ENCODE measurements around the gene CASP4.
"Not testable (repeated sequence)": the region's sequence is repeated elsewhere in the genome, so short reads cannot be mapped to it uniquely, and the experiment has no call there.

The CASP4 gene

DNA sequence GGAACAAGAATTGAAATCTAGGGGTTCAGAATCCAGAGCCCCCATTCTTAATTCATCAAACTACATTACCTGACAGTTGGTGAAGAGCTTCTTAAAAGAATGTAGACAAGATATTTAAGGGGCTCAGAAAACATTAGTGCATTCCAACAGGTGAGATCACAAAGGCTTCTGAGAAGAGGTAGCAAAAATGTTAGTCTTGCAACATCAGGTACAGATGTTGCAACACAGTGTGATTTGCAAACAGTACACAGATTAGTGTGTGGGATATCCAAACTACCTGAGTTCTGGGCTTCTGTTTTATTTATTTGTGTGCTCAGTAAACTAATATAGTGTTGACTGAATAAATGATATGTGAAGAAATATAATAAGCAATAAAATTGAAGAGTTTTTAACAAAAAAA, 11.8 kb downstream of the CASP4 start:
- no peak for DNase-seq (ENCODE audit: low spot score)

DNA sequence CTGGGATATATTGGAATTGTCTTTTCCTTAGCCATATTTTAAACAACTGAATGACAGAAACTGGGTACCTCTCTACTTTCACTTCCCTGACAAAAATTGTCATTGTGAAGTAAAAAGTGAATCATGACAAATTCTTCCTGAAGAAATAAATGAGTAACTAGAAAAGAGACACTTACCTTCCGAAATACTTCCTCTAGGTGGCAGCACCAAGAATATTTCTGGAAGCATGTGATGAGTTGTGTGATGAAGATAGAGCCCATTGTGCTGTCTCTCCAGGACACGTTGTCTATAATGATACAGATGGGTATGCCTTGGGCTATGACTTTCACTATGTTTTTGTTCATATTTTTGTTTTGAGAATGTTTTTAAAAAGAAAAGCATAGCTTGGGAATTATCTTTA, 21.5 kb downstream of the CASP4 start:
- peak; percentile 57 for DNase-seq (ENCODE audit: low spot score)

DNA sequence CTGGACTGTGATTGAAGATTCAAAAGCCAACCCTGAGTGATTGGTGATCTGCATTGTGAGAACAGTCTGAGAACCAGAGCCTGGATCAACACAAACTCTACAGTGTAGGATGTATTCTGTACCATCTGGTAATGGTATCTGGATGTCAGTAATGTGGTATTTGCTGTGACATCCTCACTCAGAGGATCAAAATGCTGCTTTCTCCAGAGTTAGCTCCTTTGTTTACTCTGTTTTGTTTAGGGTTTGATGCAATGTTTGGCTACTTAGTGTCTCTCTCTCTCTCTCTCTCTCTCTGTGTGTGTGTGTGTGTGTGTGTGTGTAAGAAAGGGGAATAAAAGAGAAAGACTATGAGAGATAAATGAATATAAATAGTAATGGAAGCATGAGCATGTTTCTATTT, 24.3 kb downstream of the CASP4 start:
- no peak for DNase-seq (ENCODE audit: low spot score)

DNA sequence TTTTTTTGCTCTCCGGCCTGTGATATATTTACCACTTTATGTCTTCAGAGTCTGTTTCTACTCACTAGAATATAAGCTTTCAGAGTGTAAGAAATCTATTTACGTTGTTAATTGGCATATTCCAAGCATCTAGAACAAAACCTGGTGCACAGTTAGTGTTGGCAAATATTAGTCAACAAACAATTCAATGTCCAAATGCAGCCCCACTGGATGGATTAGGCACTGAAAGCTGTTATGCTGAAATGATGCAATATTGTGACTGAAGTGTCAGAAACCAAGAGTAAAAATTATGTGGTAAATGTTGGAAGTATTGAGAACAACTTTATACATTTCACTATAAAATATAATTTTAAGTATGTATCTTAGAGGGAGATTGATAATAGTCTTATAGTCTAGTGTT, 24.8 kb downstream of the CASP4 start:
- no peak for DNase-seq (ENCODE audit: low spot score)

DNA sequence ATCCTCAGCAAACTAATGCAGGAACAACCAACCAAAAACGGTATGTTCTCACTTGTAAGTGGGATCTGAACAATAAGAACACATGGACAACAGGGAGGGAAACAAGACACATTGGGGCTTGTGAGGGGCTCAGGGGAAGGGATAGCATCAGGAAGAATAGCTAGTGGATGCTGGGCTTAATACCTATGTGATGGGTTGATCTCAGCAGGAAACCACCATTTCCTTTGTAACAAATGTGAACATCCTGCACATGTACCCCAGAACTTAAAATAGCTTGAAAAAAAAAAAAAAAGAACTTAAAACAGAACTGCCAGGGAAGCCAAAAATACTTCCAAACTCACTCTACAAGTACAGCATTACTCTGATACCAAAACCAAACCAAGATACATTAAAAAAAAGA, 33.8 kb downstream of the CASP4 start:
- peak; percentile 27 for DNase-seq (ENCODE audit: low spot score)

DNA sequence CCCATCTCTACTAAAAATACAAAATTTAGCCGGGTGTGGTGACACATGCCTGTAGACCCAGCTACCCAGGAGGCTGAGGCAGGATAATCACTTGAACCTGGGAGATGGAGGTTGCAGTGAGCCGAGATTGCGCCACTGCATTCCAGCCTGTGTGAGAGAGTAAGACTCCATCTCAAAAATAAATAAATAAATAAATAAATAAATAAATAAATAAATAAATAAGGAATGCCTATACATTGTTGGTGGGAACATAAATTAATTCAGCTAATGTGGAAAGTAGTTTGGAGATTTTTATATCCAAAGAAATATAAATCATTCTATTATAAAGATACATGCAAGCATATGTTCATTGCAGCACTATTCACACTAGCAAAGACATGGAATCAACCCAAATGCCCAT, 34.3 kb downstream of the CASP4 start:
- not testable (repeated sequence) for DNase-seq (ENCODE audit: low spot score)

DNA sequence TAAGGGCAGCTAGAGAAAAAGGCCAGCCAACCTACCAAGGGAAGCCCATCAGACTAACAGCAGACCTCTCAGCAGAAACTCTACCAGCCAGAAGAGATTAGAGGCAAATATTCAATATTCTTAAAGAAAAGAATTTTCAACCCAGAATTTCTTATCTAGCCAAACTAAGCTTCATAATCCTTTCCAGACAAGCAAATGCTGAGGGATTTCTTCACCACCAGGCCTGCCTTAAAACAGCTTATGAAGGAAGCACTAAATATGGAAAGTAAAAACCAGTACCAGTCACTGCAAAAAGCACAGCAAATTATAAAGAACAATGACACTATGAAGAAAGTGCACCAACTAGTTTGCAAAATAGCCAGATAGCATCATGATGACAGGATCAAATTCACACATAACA, 39.6 kb downstream of the CASP4 start:
- no peak for DNase-seq (ENCODE audit: low spot score)

DNA sequence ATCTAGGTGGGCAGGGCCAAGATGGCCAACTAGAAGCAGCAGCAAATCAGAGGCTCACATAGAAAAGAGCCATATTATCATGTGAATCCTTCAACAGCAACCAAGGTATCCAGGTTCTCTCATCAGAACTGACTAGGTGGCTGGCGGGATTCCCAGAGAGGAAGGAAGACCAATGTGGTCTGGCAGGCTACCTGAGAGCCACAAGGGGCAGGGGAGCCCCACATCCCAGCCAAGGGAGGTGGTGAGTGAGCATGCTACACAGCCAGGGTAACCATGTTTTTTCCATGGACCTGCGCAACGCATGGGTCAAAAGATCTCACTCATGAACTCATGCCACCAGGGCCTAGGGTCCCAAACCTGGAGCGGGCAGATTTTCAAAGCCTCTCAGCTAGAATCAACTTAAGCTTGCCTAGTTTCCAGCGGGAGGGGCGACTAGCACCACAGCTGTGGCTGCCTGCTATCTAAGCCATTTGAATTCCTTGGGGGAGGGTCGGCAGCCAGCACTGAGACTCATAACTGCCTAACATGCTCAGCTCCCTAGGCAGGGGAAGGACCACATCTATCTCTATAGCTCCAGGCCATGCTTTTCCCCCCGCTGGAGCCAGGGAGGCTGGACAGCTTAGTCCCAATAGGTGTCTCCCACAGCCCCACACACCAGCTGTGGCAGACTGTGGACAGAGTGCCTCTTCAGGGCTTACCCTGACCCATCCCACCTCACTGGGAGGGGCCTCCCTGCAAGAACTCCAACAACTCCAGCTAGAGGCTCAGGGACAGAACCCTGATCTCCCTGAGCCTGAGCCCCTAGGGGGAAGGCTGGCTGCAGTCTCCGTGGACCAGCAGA, 41.4 kb downstream of the CASP4 start:
- no peak for DNase-seq (ENCODE audit: low spot score)

DNA sequence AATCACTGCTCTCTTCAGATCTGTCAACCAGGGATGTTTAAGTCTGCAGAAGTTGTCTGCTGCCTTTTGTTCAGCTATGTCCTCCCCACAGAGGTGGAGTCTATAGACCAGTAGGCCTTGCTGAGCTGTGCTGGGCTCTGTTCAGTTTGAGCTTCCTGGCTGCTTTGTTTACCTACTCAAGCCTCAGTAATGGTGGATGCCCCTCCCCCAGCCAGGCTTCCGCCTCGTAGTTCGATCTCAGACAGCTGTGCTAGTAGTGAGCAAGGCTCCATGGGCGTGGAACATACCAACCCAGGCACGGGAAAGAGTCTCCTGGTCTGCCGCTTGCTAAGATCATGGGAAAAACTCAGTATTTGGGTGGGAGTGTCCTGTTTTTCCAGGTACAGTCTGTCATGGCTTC, 42.5 kb downstream of the CASP4 start:
- no peak for DNase-seq (ENCODE audit: low spot score)

DNA sequence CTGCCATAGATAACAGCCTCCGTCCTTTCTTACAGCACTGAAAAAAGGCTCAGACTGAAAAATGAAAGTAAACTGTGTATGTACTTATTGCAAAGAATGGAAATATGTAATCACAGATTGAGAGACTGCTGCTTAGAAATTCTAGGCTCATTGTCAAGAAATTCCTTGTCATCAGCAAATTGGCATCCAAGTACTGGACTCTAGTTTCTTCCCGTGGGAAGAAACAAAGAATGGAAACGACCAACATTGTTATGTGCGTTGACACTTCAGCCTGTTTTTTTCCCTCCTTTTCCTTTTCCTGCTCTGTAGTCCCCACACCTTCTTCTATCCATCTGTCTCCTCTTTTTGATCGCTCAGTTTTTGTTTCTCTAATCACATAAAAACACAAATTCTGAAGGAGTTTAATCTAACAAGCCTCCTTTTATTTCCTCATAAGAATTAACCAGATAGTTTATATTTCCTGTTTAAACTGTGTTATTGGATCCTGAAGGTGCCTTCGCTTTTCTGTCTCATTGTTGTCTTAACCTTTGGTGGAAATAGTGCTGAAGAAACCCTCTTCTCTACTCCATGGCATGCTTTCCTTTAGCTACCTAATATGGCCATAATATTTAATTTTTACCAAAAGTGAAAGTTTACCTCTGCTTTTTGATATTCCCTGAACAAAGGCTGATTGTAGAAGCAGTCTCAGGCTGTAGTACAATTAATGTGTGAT, 50.1 kb downstream of the CASP4 start:
- DNase-seq (ENCODE audit: low spot score): peak; percentile 18

DNA sequence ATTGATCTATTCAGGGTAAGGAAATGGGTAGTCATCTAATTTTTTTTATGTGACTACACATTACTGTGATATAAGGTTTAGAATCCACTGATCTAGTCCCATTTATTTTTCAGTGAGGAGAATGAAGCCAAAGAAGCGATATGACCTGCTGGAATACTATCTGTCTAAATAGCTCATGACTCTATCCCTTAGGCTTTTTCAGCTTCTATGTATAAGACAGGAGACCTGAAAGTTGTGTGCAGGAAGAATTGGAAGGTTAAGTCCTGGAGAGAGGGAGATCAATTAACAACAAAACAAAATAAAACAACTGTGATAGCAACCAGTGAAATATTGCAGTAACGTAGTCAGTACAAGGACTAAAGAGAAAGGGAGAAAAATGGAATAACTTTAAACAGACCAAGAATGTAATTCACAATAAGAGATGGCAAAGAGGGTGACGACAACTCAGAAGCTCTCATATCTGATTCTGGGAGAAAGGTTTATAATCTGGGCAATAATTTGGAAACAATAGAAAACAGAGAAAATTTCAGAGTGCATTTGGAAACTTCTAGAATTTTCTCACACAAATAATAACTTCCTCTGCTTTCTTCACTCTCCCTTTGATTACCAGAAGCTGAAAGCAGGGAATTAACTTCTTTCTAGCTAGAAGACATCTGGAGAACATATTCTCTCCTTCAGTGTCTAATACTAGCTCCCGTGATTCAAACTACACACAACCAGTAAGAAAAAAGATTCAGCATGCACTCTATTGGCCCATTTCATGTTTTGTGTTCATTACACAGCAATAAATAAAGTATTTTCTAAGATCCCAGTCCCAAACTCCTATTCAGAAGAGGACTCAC, 50.9 kb downstream of the CASP4 start:
- DNase-seq (ENCODE audit: low spot score): no peak

DNA sequence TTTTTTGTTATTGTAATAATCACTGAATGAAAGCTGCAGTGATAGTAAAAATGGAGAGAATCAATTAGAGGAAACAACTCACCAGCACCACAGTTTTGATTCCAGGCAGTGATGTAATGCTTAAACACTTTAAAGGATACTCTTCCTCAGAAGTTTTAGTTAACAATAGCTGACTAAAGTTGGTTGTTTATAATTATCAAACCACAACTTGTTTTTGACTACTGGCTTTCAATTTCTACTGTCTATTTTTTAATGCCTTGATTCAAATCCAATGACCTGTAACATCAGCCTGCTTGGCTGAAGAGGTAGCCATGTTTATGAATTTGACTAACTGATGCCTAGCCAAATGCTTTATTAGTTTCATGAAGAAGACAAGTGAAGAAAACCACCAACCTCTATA, 51.9 kb downstream of the CASP4 start:
- DNase-seq (ENCODE audit: low spot score): no peak

DNA sequence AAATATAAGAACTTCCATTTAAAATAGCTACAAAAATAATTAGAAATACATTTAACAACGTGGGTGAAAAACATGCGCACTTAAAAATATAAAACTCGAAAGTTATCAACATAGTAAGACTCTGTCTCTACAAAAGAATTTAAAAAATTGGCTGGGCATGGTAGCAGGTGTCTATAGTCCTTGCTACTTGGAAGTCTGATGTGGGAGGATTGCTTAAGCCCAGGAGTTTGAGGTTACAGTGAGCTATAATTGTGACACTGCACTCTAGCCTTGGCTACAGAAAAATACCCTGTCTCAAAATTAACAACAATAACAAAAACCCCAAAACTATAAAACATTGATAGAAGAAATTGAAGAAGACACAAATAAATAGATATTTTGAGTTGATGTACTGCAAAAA, 56.3 kb downstream of the CASP4 start:
- DNase-seq (ENCODE audit: low spot score): no peak

DNA sequence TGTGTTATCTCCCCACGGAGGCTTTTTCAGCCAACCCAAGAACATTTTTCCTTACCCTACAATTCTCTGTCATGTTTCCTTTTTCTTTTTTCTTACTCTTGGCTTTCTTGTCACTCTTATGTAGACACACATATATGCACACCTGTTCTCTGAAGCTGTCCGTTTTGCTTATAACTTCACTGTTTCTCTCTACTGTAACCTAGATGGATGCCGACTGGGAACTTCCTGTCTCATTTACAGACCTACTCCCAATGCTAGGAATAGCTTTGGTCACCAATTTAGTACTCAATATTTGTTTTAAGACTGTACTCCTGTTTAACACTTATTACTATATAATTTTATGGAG, 60.2 kb downstream of the CASP4 start:
- no peak for DNase-seq (ENCODE audit: low spot score)

DNA sequence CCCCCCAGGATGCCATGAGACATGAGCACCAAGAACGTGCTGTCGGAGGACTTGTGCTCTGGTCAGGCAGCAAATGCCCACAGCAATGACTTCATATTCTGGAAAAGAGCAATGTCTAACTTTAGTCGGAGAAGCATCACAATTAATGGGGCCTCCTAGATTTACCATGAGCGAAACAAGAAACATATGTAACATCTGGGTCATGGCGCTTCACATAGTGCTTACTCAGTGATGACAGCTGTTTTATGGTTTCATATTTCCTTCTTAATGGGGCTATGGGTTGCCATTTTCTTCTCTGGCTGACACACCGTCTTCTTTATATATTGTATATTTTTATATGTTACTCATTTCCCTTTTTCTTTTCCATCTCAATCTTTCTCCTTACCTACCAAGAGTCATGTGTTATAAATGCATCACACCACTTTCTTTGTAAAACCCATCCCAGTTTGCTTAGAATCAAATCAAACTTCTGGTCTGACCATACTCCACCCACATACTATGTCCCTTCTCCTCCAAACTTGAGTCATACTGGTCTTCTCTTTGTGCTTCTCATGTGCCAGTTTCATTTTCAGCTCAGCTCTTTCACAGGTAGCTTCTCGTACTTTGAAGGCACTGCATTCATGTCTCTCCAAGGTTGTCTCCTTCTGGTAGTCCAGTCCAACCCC, 60.7 kb downstream of the CASP4 start:
- peak; percentile 6 for DNase-seq (ENCODE audit: low spot score)

DNA sequence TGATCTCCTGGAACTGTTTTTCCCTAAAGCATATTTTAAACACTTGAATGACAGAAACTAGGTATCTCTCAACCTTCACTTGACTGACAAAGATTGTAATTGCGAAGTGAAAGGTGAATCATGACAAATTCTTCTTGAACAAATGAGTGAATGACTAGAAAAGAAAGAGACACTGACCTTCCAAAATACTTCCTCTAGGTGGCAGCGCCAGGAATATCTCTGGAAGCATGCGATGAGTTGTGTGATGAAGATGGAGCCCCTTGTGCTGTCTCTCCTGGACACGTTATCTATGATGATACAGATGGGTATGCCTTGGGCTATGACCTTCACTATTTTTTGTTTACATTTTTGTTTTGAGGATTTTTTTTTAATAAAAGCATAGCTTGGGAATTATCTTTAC, 63.1 kb downstream of the CASP4 start:
- DNase-seq (ENCODE audit: low spot score): no peak

DNA sequence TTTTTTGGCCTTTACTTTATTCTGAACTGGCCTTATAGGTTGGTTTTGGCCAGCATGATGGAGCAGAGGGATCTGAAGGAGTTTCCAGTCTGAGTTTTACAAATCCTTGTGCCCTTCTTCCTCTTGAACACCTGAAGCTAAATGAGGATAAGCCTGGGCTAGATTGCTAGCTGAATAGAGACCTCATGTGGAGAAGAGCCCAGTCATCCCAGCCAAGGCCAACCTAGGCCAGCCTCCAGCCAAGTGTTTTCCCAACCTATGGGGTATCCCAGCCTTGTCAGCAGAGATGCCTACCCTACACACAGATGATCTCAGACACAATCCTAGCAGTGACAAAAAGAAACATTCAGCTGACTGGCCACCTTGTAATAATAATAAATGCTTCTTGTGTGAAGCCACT, 69.1 kb downstream of the CASP4 start:
- no peak for DNase-seq (ENCODE audit: low spot score)

DNA sequence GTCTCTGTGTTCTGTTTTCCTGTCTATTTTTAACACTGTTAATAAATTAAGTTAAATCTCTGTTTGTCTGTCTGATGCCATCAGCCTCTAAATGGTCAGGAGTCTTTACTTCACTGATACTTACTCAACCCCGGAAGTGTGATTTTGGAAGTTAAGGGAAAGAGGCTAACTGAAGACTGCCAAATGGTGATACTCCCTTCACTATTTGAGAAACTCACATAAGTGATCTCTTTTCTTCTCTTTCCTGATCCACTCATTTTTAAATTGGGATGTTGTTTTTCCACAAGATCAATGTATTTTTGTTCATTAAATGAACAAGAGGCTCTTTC, 69.7 kb downstream of the CASP4 start:
- no peak for DNase-seq (ENCODE audit: low spot score)

DNA sequence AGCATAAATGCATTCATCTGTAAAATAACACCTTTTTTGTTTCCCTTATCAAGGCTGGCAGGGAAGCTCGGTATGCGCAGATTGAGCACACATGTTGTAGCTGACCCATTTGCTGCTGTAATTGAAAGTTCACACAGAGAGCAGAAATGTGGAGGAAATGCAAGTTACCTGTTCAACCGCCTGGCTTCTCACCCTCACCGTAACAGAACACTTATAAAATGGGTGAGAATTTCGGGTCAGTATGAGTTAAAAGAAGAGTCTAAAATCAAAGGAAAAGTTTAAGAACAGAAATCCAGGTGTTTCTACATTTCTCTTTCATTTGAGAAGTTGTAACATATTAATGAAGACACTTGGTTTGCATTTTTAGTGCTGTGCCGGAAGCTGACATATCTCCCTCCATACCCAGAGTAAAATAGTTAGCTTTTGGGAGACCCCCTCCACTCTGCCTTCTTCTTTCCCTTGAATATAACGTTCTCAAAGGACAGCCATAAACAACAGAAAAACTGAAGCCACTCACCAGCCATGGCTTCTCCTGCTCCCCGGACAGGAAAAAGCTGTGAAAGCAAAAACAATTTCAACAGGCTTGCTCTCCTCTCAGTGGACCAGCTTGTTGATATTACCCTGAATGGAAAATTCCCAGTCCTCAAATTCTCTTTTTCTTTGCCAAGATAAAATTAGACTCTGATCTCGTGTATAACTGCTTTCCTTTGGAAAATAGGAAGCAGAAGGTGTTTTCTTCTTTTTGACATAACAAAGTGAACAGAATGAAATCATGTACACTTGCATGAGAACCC, 70.3 kb downstream of the CASP4 start, which contains the start of gene CASP12:
CASP12 (minus strand) TSS at position 570 of the 794 bp plus-strand sequence.
- DNase-seq (ENCODE audit: low spot score): peak; percentile 30

DNA sequence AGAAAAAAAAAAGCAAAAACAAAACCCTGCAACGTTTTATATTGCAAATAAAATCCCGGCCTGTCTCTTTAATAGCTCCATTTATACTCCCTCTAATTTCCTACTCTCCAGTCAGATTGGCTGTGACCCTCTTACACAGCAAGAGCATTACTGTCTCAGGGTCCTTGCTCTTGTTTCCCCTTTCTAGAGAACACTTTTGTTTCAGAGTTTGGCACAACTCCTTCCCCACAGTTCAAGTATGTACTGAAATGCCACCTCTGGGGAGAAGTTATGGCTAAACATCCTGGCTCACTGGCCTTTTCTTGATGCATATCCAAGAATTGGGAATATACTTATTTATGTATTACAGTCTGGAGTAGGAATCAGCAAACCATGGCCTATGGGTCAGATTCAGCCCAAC, 72.7 kb downstream of the CASP4 start:
- DNase-seq (ENCODE audit: low spot score): no peak

DNA sequence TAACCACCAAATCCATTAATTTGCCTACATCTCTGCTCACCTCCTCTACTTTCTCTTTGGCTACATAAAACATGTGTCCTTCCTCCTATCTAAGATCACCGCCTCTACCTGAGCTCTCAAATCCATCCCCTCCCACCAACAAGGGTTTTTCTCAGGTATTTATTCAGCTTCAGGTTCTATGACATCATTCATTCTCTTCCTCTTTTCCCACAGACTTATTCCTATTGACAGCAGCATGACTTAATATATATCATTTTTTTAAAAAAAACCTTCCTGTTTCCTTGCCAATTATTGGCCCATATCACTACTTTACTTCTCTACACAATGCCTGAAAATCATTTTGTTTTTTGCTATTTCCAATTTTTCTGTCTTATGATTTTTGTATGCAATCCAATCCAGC, 74.5 kb downstream of the CASP4 start:
- no peak for DNase-seq (ENCODE audit: low spot score)

All from CD4-positive, alpha-beta T cell treated with Interleukin-6 at 100 ng/mL for 8 hours (primary cell).